ENCODE data around the gene RBM33. TPM values are rescaled to one million over a fixed set of nuclear protein-coding genes. Genes with fewer than 3 reads are reported as not detected.
"Not testable (repeated sequence)": the region's sequence is repeated elsewhere in the genome, so short reads cannot be mapped to it uniquely, and the experiment has no call there.

RBM33 gene
- total and polyA plus RNA-seq, 4 experiments from 2014 or later = 17.2 to 167 (median 113) TPM

DNA sequence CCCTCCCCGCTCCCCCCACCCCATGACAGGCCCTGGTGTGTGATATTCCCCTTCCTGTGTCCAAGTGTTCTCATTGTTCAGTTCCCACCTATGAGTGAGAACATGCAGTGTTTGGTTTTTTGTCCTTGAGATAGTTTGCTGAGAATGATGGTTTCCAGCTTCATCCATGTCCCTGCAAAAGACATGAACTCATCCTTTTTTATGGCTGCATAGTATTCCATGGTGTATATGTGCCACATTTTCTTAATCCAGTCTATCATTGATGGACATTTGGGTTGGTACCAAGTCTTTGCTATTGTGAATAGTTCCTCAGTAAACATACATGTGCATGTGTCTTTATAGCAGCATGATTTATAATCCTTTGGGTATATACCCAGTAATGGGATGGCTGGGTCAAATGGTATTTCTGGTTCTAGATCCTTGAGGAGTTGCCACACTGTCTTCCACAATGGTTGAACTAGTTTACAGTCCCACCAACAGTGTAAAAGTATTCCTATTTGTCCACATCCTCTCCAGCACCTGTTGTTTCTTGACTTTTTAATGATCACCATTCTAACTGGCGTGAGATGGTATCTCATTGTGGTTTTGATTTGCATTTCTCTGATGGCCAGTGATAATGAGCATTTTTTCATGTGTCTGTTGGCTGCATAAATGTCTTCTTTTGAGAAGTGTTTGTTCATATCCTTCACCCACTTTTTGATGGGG lies 42.3 kb downstream of the RBM33 start:
- POLR2A ChIA-PET (ENCODE audit: partially characterized antibody); H3K9me3 Mint-ChIP-seq; H3K9me3 ChIP-seq (ENCODE audit: control insufficient read depth in 1 of 2, low read length in 2 of 2); H3K4me3 ChIP-seq (ENCODE audit: low read length in 2 of 2); H3K27me3 ChIP-seq (ENCODE audit: insufficient read depth, low read length); intact Hi-C loops (cut with micrococcal nuclease); H3K27me3 Mint-ChIP-seq; CTCF ChIA-PET (ENCODE audit: partially characterized antibody); H3K27ac Mint-ChIP-seq; H3K4me3 Mint-ChIP-seq; DNase-seq; H3K27ac ChIP-seq (ENCODE audit: low read depth, low read length): not testable (repeated sequence)
- peaks cover 25% of the 10 kb centered on the region for H3K4me1 ChIP-seq (ENCODE audit: insufficient read depth, low read length)
- peaks cover 21% of the 10 kb centered on the region for H3K36me3 ChIP-seq (ENCODE audit: insufficient read depth, low read length)
- Mint-ChIP-seq H3K4me1 (peaks cover 54 to 84% (median 73%) of the 10 kb centered on the region in 4 donors), H3K36me3 (peaks cover 64 to 66% of the 10 kb centered on the region in 2 donors)

DNA sequence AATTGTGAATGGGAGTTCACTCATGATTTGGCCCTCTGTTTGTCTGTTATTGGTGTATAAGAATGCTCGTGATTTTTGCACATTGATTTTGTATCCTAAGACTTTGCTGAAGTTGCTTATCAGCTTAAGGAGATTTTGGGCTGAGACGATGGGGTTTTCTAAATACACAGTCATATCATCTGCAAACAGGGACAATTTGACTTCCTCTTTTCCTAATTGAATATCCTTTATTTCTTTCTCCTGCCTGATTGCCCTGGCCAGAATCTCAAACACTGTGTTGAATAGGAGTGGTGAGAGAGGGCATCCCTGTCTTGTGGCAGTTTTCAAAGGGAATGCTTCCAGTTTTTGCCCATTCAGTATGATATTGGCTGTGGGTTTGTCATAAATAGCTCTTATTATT lies 43.8 kb downstream of the RBM33 start:
- peaks cover 55 to 83% (median 73%) of the 10 kb centered on the region in 4 donors for H3K4me1 Mint-ChIP-seq

DNA sequence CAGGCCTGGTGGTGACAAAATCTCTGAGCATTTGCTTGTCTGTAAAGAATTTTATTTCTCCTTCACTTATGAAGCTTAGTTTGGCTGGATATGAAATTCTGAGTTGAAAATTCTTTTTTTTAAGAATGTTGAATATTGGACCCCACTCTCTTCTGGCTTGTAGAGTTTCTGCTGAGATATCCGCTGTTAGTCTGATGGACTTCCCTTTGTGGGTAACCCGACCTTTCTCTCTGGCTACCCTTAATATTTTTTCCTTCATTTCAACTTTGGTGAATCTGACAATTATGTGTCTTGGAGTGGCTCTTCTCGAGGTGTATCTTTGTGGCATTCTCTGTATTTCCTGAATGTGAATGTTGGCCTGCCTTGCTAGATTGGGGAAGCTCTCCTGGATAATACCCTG lies 46.2 kb downstream of the RBM33 start:
- H3K4me3 ChIP-seq (ENCODE audit: low read length in 2 of 2); H3K9me3 Mint-ChIP-seq; H3K9me3 ChIP-seq (ENCODE audit: control insufficient read depth in 1 of 2, low read length in 2 of 2); POLR2A ChIA-PET (ENCODE audit: partially characterized antibody); DNase-seq; H3K27me3 Mint-ChIP-seq; H3K27ac ChIP-seq (ENCODE audit: low read depth, low read length); CTCF ChIA-PET (ENCODE audit: partially characterized antibody); H3K27me3 ChIP-seq (ENCODE audit: insufficient read depth, low read length); H3K36me3 ChIP-seq (ENCODE audit: insufficient read depth, low read length); intact Hi-C loops (cut with micrococcal nuclease): not testable (repeated sequence)
- Mint-ChIP-seq H3K36me3 (peaks cover 40 to 48% of the 10 kb centered on the region in 2 donors), H3K27ac (peak overlapping the region in 3 of 7 donors; percentile 31 to 77 (median 39)), H3K4me3 (peak overlapping the region in 4 of 8 donors; percentile 9 to 52 (median 29)), H3K4me1 (peaks cover 47 to 83% (median 69%) of the 10 kb centered on the region in 4 donors)
- peaks cover 33% of the 10 kb centered on the region for H3K4me1 ChIP-seq (ENCODE audit: insufficient read depth, low read length)

More for the DNA sequence above, 43.8 kb downstream of the RBM33 start:
- H3K9me3 Mint-ChIP-seq; CTCF ChIA-PET (ENCODE audit: partially characterized antibody); intact Hi-C loops (cut with micrococcal nuclease); POLR2A ChIA-PET (ENCODE audit: partially characterized antibody); H3K9me3 ChIP-seq (ENCODE audit: control insufficient read depth in 1 of 2, low read length in 2 of 2); H3K27me3 Mint-ChIP-seq; H3K27ac ChIP-seq (ENCODE audit: low read depth, low read length); H3K27me3 ChIP-seq (ENCODE audit: insufficient read depth, low read length); H3K4me3 ChIP-seq (ENCODE audit: low read length in 2 of 2); H3K27ac Mint-ChIP-seq; DNase-seq: not testable (repeated sequence)
- Histone ChIP-seq H3K36me3 (ENCODE audit: insufficient read depth, low read length) (peaks cover 15% of the 10 kb centered on the region), H3K4me1 (ENCODE audit: insufficient read depth, low read length) (peaks cover 38% of the 10 kb centered on the region)
- Mint-ChIP-seq H3K4me3 (peak overlapping the region in 3 of 8 donors; percentile 22 to 48 (median 30)), H3K36me3 (peaks cover 57 to 63% of the 10 kb centered on the region in 2 donors)

DNA sequence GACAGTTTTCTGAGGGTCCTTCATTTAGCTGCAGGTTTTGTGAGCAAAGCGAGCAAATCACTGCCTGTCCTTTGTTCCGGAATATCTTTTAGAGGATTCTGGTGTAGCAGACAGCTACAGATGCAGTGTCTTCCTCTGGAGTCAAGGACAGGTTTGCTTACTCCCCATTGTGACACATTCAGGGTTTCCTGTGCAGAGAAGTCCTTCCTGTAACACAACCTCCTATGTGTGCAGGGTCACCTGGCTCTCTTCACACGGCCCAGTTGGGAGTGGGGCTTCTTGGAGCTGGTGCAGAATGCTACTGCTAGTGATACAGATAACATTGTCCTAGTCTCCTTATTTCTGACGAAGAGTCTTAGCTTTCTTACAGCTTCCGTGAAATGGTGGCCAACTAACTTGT lies 47.9 kb downstream of the RBM33 start:
- H3K4me1 Mint-ChIP-seq = peaks cover 58 to 94% (median 76%) of the 10 kb centered on the region in 4 donors

DNA sequence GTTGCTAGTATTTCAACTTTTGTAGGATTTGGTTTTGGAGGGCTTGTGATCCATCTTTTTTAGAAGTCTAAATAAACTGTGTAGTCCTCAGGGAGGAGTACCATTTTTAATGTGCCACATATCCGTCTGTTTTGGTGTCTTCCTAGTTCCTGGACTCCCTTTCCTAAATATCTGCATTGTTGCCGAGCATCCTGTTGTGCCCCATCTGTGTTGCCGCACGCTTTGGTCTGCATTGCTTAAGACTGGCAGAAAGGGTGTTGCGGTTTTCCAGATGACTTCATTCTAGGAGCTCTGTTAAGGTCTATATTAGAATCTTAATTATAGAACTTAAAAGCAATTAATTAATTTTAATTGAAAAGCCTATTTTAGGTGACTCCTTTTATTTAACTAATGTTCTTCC lies 49.4 kb downstream of the RBM33 start:
- no peak overlapping the region for H3K4me3 ChIP-seq (ENCODE audit: low read length in 2 of 2)
- H3K27ac ChIP-seq (ENCODE audit: low read depth, low read length) = no peak overlapping the region
- Mint-ChIP-seq H3K4me1 (peaks cover 56 to 87% (median 75%) of the 10 kb centered on the region in 4 donors), H3K9me3 (no peaks in the 10 kb centered on the region), H3K27me3 (no peaks in the 10 kb centered on the region), H3K4me3 (peak overlapping the region in 2 of 8 donors; percentile 26 to 38), H3K36me3 (peaks cover 19 to 33% of the 10 kb centered on the region in 2 donors), H3K27ac (peak overlapping the region in 1 of 7 donors; percentile 19)
- intact Hi-C loops (cut with micrococcal nuclease) = no loop called here
- DNase-seq = no peak
- H3K36me3 ChIP-seq (ENCODE audit: insufficient read depth, low read length) = no peaks in the 10 kb centered on the region
- no peaks in the 10 kb centered on the region for H3K27me3 ChIP-seq (ENCODE audit: insufficient read depth, low read length)
- ChIA-PET CTCF (ENCODE audit: partially characterized antibody) (no interaction called here), POLR2A (ENCODE audit: partially characterized antibody) (no interaction called here)
- H3K4me1 ChIP-seq (ENCODE audit: insufficient read depth, low read length) = peaks cover 45% of the 10 kb centered on the region
- H3K9me3 ChIP-seq (ENCODE audit: control insufficient read depth in 1 of 2, low read length in 2 of 2) = no peaks in the 10 kb centered on the region

More for the DNA sequence above, 47.9 kb downstream of the RBM33 start:
- no peak overlapping the region for H3K4me3 ChIP-seq (ENCODE audit: low read length in 2 of 2)
- no peak overlapping the region for H3K27ac ChIP-seq (ENCODE audit: low read depth, low read length)
- no peaks in the 10 kb centered on the region for H3K36me3 ChIP-seq (ENCODE audit: insufficient read depth, low read length)
- H3K9me3 ChIP-seq (ENCODE audit: control insufficient read depth in 1 of 2, low read length in 2 of 2) = no peaks in the 10 kb centered on the region
- H3K27me3 Mint-ChIP-seq = no peaks in the 10 kb centered on the region
- H3K36me3 Mint-ChIP-seq = peaks cover 24 to 35% of the 10 kb centered on the region in 2 donors
- ChIA-PET POLR2A (ENCODE audit: partially characterized antibody) (interaction anchor here (1.0 kb wide), 1 partner anchor 11 kb away, joined by 3 read pairs; no protein-coding TSS in a partner anchor), CTCF (ENCODE audit: partially characterized antibody) (interaction anchor here (0.9 to 1.0 kb wide), 2 partner anchors 10 to 76 kb away, joined by 3 read pairs; no protein-coding TSS in a partner anchor)
- DNase-seq = no peak
- H3K9me3 Mint-ChIP-seq = peaks cover 0 to 2% (median 0%) of the 10 kb centered on the region in 8 donors
- intact Hi-C loops (cut with micrococcal nuclease) = no loop called here
- H3K4me1 ChIP-seq (ENCODE audit: insufficient read depth, low read length) = peaks cover 45% of the 10 kb centered on the region
- peak overlapping the region in 1 of 8 donors; percentile 41 for H3K4me3 Mint-ChIP-seq
- H3K27ac Mint-ChIP-seq = peak overlapping the region in 1 of 7 donors; percentile 12
- H3K27me3 ChIP-seq (ENCODE audit: insufficient read depth, low read length) = no peaks in the 10 kb centered on the region

DNA sequence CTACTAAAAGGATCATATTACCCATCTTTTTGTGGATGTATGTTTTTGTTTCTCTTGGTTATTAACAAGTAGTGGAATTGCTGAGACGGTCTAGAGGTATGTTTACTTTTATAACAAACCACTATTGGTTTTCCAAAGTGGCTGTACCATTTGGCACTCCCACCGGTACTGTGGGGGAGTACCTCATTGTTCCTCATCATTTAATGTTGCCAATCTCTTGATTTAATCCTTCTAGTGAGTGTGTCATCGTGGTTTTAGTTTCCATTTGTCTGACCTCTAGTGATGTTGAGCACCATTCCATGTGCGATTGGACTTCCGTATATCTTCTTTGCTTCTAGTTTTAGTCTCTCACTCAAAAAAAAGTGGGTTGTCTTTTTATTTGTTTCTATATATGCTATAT lies 50.4 kb downstream of the RBM33 start:
- no peaks in the 10 kb centered on the region for H3K9me3 Mint-ChIP-seq
- POLR2A ChIA-PET (ENCODE audit: partially characterized antibody) = no interaction called here
- DNase-seq = no peak
- Histone ChIP-seq H3K36me3 (ENCODE audit: insufficient read depth, low read length) (peaks cover 2% of the 10 kb centered on the region), H3K27ac (ENCODE audit: low read depth, low read length) (no peak overlapping the region), H3K4me3 (ENCODE audit: low read length in 2 of 2) (no peak overlapping the region), H3K9me3 (ENCODE audit: control insufficient read depth in 1 of 2, low read length in 2 of 2) (no peaks in the 10 kb centered on the region), H3K27me3 (ENCODE audit: insufficient read depth, low read length) (no peaks in the 10 kb centered on the region), H3K4me1 (ENCODE audit: insufficient read depth, low read length) (peaks cover 45% of the 10 kb centered on the region)
- H3K4me3 Mint-ChIP-seq = peak overlapping the region in 1 of 8 donors; percentile 13
- intact Hi-C loops (cut with micrococcal nuclease) = no loop called here
- CTCF ChIA-PET (ENCODE audit: partially characterized antibody) = no interaction called here
- H3K27ac Mint-ChIP-seq = peak overlapping the region in 2 of 7 donors; percentile 4 to 42
- H3K4me1 Mint-ChIP-seq = peaks cover 55 to 89% (median 70%) of the 10 kb centered on the region in 4 donors
- H3K36me3 Mint-ChIP-seq = peaks cover 15 to 39% of the 10 kb centered on the region in 2 donors
- no peaks in the 10 kb centered on the region for H3K27me3 Mint-ChIP-seq

DNA sequence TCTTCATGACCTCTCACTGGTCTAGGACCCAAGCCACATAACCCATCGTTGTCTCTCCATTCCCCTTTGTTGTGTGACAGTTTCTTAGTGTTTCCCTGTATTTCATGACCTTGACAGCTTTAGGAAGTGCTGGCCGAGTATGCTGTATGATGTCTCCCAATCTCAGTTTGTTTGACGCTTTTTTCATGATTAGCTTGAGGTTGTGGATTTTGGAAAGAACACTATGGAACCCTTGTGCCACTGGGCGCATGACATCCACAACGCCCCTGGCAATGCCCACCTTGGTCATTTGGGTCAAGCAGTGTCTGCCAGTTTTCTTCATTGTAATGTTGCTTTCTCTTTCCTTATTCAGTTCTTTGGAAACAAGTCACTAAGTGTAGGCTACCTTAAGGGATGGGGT lies 52.3 kb downstream of the RBM33 start:
- Mint-ChIP-seq H3K27ac (peak overlapping the region in 1 of 7 donors; percentile 53), H3K27me3 (no peaks in the 10 kb centered on the region), H3K4me3 (peak overlapping the region in 1 of 8 donors; percentile 33), H3K36me3 (peaks cover 14 to 42% of the 10 kb centered on the region in 2 donors), H3K9me3 (no peaks in the 10 kb centered on the region), H3K4me1 (peaks cover 43 to 74% (median 54%) of the 10 kb centered on the region in 4 donors)
- Histone ChIP-seq H3K4me3 (ENCODE audit: low read length in 2 of 2) (no peak overlapping the region), H3K27me3 (ENCODE audit: insufficient read depth, low read length) (no peaks in the 10 kb centered on the region), H3K4me1 (ENCODE audit: insufficient read depth, low read length) (peaks cover 38% of the 10 kb centered on the region), H3K9me3 (ENCODE audit: control insufficient read depth in 1 of 2, low read length in 2 of 2) (no peaks in the 10 kb centered on the region), H3K36me3 (ENCODE audit: insufficient read depth, low read length) (peaks cover 11% of the 10 kb centered on the region), H3K27ac (ENCODE audit: low read depth, low read length) (no peak overlapping the region)
- ChIA-PET CTCF (ENCODE audit: partially characterized antibody) (interaction anchor here (0.6 to 2.3 kb wide), 3 partner anchors 12 to 98 kb away, joined by 3 to 6 read pairs (median 3); no protein-coding TSS in a partner anchor), POLR2A (ENCODE audit: partially characterized antibody) (no interaction called here)
- intact Hi-C loops (cut with micrococcal nuclease) = no loop called here
- no peak for DNase-seq
